GM13976 (cell line): Measurements from ENCODE around the gene CNTNAP2.
"Not testable (repeated sequence)": the region's sequence is repeated elsewhere in the genome, so short reads cannot be mapped to it uniquely, and the experiment has no call there.

Experiments
- DNase-seq: peaks from one replicate; pipeline ENCODE4 v3.0.0; 2012; ENCODE audit warnings: low spot score
- CTCF ChIP-seq: IDR thresholded peaks from 2 replicates; pipeline ENCODE4 v1.5.1; 2012; ENCODE audit warnings: borderline replicate concordance, mild to moderate bottlenecking; ENCODE audit not compliant: insufficient read depth; ENCODE audit errors: extremely low read depth, missing control alignments, control extremely low read depth
- in situ Hi-C: fragments of 300-500 bp; cut with MboI; formaldehyde crosslinking; loops from one replicate; pipeline ENCODE4 v1.12.0; 2022; ENCODE audit warnings: low sequenced_read_pairs, mixed read lengths, inconsistent platforms; ENCODE audit not compliant: unreplicated experiment

Gene CNTNAP2

GRCh38 chr7:147721962-147722830 lies 1605.6 kb downstream of the CNTNAP2 start:
- no peak for TF ChIP-seq CTCF
- DNase-seq = no peak

GRCh38 chr7:147723536-147723935 lies 1606.9 kb downstream of the CNTNAP2 start:
- DNase-seq = no peak
- in situ Hi-C loops = no loop called here
- TF ChIP-seq CTCF = no peak

More at GRCh38 chr7:147721962-147722830, 1605.6 kb downstream of the CNTNAP2 start:
- in situ Hi-C loops = no loop called here

GRCh38 chr7:147731311-147731710 lies 1614.7 kb downstream of the CNTNAP2 start:
- in situ Hi-C loops = no loop called here
- DNase-seq = no peak
- no peak for TF ChIP-seq CTCF

GRCh38 chr7:147737559-147738214 lies 1621.1 kb downstream of the CNTNAP2 start:
- in situ Hi-C loops = not testable (repeated sequence)

GRCh38 chr7:147742301-147742700 lies 1625.7 kb downstream of the CNTNAP2 start:
- TF ChIP-seq CTCF = no peak
- no peak for DNase-seq
- in situ Hi-C loops = no loop called here

More at GRCh38 chr7:147737559-147738214, 1621.1 kb downstream of the CNTNAP2 start:
- DNase-seq = not testable (repeated sequence)

- no peak for DNase-seq
- TF ChIP-seq CTCF = no peak
- in situ Hi-C loops = no loop called here
Measured at GRCh38 chr7:147756300-147756699, 1639.7 kb downstream of the CNTNAP2 start.

GRCh38 chr7:147759327-147759943 lies 1642.8 kb downstream of the CNTNAP2 start:
- TF ChIP-seq CTCF = no peak
- in situ Hi-C loops = no loop called here
- no peak for DNase-seq
